Liver (tissue), 9 donors: Measurements from ENCODE around the gene LONRF2. TPM values are rescaled to one million over a fixed set of nuclear protein-coding genes. Genes with fewer than 3 reads are reported as not detected.

ENCODE experiments used
- DNase-seq: peaks from one replicate; pipeline ENCODE4 v3.0.0-alpha.2; 2017; ENCODE audit warnings: low spot score
- H3K27ac ChIP-seq, 2 donors: one replicate each; pipeline ENCODE4 v1.7.0; 2013; ENCODE audit warnings: inconsistent platforms in 2 of 2, low read length in 2 of 2, control low read depth in 1 of 2, low read depth in 1 of 2, mild to moderate bottlenecking in 1 of 2
- H3K27me3 ChIP-seq, 4 donors: one replicate each; pipeline versions ENCODE4 v1.6.1 to v1.7.0; 2013; ENCODE audit warnings: low read length in 3 of 4, inconsistent platforms in 1 of 4, mild to moderate bottlenecking in 1 of 4, moderate library complexity in 1 of 4; ENCODE audit not compliant: control insufficient read depth in 4 of 4, insufficient read depth in 4 of 4
- H3K36me3 ChIP-seq, 4 donors: one replicate each; pipeline versions ENCODE4 v1.6.1 to v1.7.0; 2013; ENCODE audit warnings: low read length in 3 of 4, mild to moderate bottlenecking in 3 of 4, low read depth in 1 of 4, moderate library complexity in 1 of 4; ENCODE audit not compliant: control insufficient read depth in 4 of 4, insufficient read depth in 3 of 4
- H3K4me1 ChIP-seq, 4 donors: one replicate each; pipeline versions ENCODE4 v1.6.1 to v1.7.0; 2013; ENCODE audit warnings: low read length in 3 of 4, mild to moderate bottlenecking in 3 of 4, moderate library complexity in 1 of 4; ENCODE audit not compliant: control insufficient read depth in 4 of 4, insufficient read depth in 4 of 4
- H3K4me3 ChIP-seq, 3 donors: one replicate each; pipeline versions ENCODE4 v1.6.1 to v1.7.0; 2013; ENCODE audit warnings: low read length in 3 of 3, control low read depth in 1 of 3, low read depth in 1 of 3, mild to moderate bottlenecking in 1 of 3
- H3K9ac ChIP-seq, 2 donors: one replicate each; pipeline ENCODE4 v1.7.0; 2013; ENCODE audit warnings: low read length in 2 of 2, mild to moderate bottlenecking in 2 of 2, moderate library complexity in 2 of 2, control low read depth in 1 of 2, low read depth in 1 of 2
- H3K9me3 ChIP-seq, 4 donors: one replicate each; pipeline versions ENCODE4 v1.6.1 to v1.7.0; 2013; ENCODE audit warnings: low read length in 3 of 4; ENCODE audit not compliant: control insufficient read depth in 4 of 4
- ATF3 ChIP-seq: IDR thresholded peaks from 2 replicates; pipeline ENCODE4 v1.6.1; 2016; ENCODE audit warnings: antibody characterized with exemption
- CTCF ChIP-seq: fragments of 150-350 bp; IDR thresholded peaks from 2 replicates; pipeline ENCODE4 v1.5.1; 2017; ENCODE audit warnings: improper control_type of control experiment, low read depth, low read length; ENCODE audit not compliant: missing input control
- EGR1 ChIP-seq, 2 donors: IDR thresholded peaks; 2 replicates each; pipeline ENCODE4 v1.6.1; 2016 to 2018; ENCODE audit warnings: antibody characterized with exemption in 2 of 2, low read depth in 2 of 2
- FOXA1 ChIP-seq: IDR thresholded peaks from 2 replicates; pipeline ENCODE4 v1.6.1; 2016; ENCODE audit warnings: antibody characterized with exemption
- FOXA2 ChIP-seq: IDR thresholded peaks from 2 replicates; pipeline ENCODE4 v1.6.1; 2016; ENCODE audit warnings: antibody characterized with exemption
- GABPA ChIP-seq, 2 donors: IDR thresholded peaks in 1 of 2; conservative IDR thresholded peaks in 1 of 2; 2 replicates each; pipeline ENCODE4 v1.6.1; 2016; ENCODE audit warnings: antibody characterized with exemption in 2 of 2, mild to moderate bottlenecking in 1 of 2, moderate library complexity in 1 of 2
- HNF4A ChIP-seq, 2 donors: conservative IDR thresholded peaks; 2 replicates each; pipeline ENCODE4 v1.6.1; 2016; ENCODE audit warnings: antibody characterized with exemption in 2 of 2, mild to moderate bottlenecking in 2 of 2
- HNF4G ChIP-seq: IDR thresholded peaks from 2 replicates; pipeline ENCODE4 v1.6.1; 2016; ENCODE audit warnings: antibody characterized with exemption
- JUND ChIP-seq, 2 donors: IDR thresholded peaks; 2 replicates each; pipeline ENCODE4 v1.6.1; 2016; ENCODE audit warnings: antibody characterized with exemption in 2 of 2
- MAX ChIP-seq: IDR thresholded peaks from 2 replicates; pipeline ENCODE4 v1.6.1; 2016; ENCODE audit warnings: antibody characterized with exemption
- NR2F2 ChIP-seq: IDR thresholded peaks from 2 replicates; pipeline ENCODE4 v1.6.1; 2016; ENCODE audit warnings: antibody characterized with exemption
- RAD21 ChIP-seq, 2 donors: IDR thresholded peaks; 2 replicates each; pipeline ENCODE4 v1.6.1; 2016; ENCODE audit warnings: antibody characterized with exemption in 2 of 2, mild to moderate bottlenecking in 2 of 2
- RXRA ChIP-seq, 2 donors: IDR thresholded peaks; 2 replicates each; pipeline ENCODE4 v1.6.1; 2017 to 2018; ENCODE audit warnings: antibody characterized with exemption in 2 of 2, mild to moderate bottlenecking in 1 of 2
- SP1 ChIP-seq: IDR thresholded peaks from 2 replicates; pipeline ENCODE4 v1.6.1; 2018; ENCODE audit warnings: antibody characterized with exemption, mild to moderate bottlenecking
- TAF1 ChIP-seq: conservative IDR thresholded peaks from 2 replicates; pipeline ENCODE4 v1.6.1; 2016; ENCODE audit warnings: antibody characterized with exemption, mild to moderate bottlenecking
- YY1 ChIP-seq: IDR thresholded peaks from 2 replicates; pipeline ENCODE4 v1.6.1; 2016; ENCODE audit warnings: antibody characterized with exemption, mild to moderate bottlenecking
- WGBS: extraction: QIAGEN DNeasy Blood & Tissue Kit; methylation state at CpG from one replicate; pipeline ENCODE4 v1.1.7; 2013; 5-methylcytosine and 5-hydroxymethylcytosine counted together
- polyA plus RNA-seq, 2 donors: library from polyadenylated mRNA; stranded (reverse) in 1 of 2; unstranded in 1 of 2; fragments of 200-250 nt in 1 of 2; fragments of >200 nt in 1 of 2; fragmentation: Nextera tagmentation in 1 of 2; extraction: Ambion mirVana in 1 of 2; gene quantifications; one replicate each; pipeline versions ENCODE4 v1.2.1 to v1.2.3, GENCODE V29; 2013 to 2015
- total RNA-seq, 2 donors: library from RNA; depleted of rRNA; stranded (reverse); fragments of >200 nt; gene quantifications; one replicate each; pipeline ENCODE4 v1.2.3, GENCODE V29; 2014
- TF ChIP-seq, protein P1 (sequence below): IDR thresholded peaks from 2 replicates; pipeline ENCODE4 v1.6.1; 2016; ENCODE audit warnings: antibody characterized with exemption, mild to moderate bottlenecking
- TF ChIP-seq, protein P2 (sequence below): IDR thresholded peaks from 2 replicates; pipeline ENCODE4 v1.6.1; 2016; ENCODE audit warnings: antibody characterized with exemption
- donor health status: healthy.
- donor health status: healthy.
- donor health status: healthy.
- donor health status: healthy.
- donor health status: healthy.

LONRF2 gene
- total and polyA plus RNA-seq, 4 donors: 0.06 to 3.7 (median 0.24) TPM

- H3K36me3 ChIP-seq: no peaks in the 10 kb centered on the region
- no peak overlapping the region for H3K9ac ChIP-seq
- DNase-seq: no peak
- no peaks in the 10 kb centered on the region for H3K9me3 ChIP-seq
- H3K27ac ChIP-seq: no peak overlapping the region
- TF ChIP-seq TAF1: no peak
- TF ChIP-seq CTCF: no peak
- no peak for TF ChIP-seq SP1
- no peak for TF ChIP-seq FOXA2
- TF ChIP-seq FOXA1: no peak
- TF ChIP-seq, protein P1, sequence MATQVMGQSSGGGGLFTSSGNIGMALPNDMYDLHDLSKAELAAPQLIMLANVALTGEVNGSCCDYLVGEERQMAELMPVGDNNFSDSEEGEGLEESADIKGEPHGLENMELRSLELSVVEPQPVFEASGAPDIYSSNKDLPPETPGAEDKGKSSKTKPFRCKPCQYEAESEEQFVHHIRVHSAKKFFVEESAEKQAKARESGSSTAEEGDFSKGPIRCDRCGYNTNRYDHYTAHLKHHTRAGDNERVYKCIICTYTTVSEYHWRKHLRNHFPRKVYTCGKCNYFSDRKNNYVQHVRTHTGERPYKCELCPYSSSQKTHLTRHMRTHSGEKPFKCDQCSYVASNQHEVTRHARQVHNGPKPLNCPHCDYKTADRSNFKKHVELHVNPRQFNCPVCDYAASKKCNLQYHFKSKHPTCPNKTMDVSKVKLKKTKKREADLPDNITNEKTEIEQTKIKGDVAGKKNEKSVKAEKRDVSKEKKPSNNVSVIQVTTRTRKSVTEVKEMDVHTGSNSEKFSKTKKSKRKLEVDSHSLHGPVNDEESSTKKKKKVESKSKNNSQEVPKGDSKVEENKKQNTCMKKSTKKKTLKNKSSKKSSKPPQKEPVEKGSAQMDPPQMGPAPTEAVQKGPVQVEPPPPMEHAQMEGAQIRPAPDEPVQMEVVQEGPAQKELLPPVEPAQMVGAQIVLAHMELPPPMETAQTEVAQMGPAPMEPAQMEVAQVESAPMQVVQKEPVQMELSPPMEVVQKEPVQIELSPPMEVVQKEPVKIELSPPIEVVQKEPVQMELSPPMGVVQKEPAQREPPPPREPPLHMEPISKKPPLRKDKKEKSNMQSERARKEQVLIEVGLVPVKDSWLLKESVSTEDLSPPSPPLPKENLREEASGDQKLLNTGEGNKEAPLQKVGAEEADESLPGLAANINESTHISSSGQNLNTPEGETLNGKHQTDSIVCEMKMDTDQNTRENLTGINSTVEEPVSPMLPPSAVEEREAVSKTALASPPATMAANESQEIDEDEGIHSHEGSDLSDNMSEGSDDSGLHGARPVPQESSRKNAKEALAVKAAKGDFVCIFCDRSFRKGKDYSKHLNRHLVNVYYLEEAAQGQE: no peak
- TF ChIP-seq NR2F2: no peak
- no peak for TF ChIP-seq EGR1 (IDR thresholded peaks at IDR 0.05; ENCODE audit: low read depth in 2 of 2)
- no peak for TF ChIP-seq RAD21 (IDR thresholded peaks at IDR 0.05)
- TF ChIP-seq YY1: no peak
- TF ChIP-seq HNF4G: no peak
- TF ChIP-seq JUND (IDR thresholded peaks at IDR 0.05): no peak
- no peak for TF ChIP-seq MAX
- no peak for TF ChIP-seq HNF4A (conservative IDR thresholded peaks at IDR 0.05)
- no peak for TF ChIP-seq ATF3
- TF ChIP-seq GABPA (IDR thresholded peaks at IDR 0.05 in 1 of 2, conservative IDR thresholded peaks at IDR 0.05 in 1 of 2): no peak
- no peaks in the 10 kb centered on the region for H3K27me3 ChIP-seq
- 94% methylated on average over 4 of the region's 4 CpGs for WGBS
- H3K4me3 ChIP-seq: no peak overlapping the region
- no peaks in the 10 kb centered on the region for H3K4me1 ChIP-seq
These were observed 57.6 kb downstream of the LONRF2 start for GRCh38 chr2:100264651-100265050.

DNA sequence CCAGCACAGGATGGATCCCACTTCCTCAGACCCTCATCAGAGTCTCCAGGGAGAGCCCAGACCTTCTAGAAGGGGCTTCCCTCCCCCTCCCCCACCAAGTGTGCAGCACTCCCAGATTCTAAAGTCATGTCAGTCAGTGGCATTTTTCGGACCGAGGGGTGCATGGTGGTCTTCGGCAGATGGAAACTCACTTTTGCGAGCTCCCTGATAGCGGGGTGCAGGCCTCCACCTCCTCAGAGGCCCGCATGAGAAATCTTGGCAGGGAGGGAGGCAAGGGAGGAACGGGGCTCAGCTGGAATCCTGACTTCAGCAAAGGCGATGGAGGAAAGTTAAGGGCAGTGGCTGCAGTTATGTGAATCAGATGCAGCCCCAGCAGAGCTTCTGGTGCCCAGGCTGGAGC is 58.2 kb downstream of the LONRF2 start:
- H3K36me3 ChIP-seq: no peaks in the 10 kb centered on the region
- no peak overlapping the region for H3K27ac ChIP-seq
- H3K27me3 ChIP-seq: no peaks in the 10 kb centered on the region
- no peaks in the 10 kb centered on the region for H3K9me3 ChIP-seq
- no peak for TF ChIP-seq ATF3
- no peak for TF ChIP-seq HNF4A (conservative IDR thresholded peaks at IDR 0.05)
- no peak for TF ChIP-seq EGR1 (IDR thresholded peaks at IDR 0.05; ENCODE audit: low read depth in 2 of 2)
- TF ChIP-seq, protein P2, sequence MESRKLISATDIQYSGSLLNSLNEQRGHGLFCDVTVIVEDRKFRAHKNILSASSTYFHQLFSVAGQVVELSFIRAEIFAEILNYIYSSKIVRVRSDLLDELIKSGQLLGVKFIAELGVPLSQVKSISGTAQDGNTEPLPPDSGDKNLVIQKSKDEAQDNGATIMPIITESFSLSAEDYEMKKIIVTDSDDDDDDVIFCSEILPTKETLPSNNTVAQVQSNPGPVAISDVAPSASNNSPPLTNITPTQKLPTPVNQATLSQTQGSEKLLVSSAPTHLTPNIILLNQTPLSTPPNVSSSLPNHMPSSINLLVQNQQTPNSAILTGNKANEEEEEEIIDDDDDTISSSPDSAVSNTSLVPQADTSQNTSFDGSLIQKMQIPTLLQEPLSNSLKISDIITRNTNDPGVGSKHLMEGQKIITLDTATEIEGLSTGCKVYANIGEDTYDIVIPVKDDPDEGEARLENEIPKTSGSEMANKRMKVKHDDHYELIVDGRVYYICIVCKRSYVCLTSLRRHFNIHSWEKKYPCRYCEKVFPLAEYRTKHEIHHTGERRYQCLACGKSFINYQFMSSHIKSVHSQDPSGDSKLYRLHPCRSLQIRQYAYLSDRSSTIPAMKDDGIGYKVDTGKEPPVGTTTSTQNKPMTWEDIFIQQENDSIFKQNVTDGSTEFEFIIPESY: no peak
- no peak for TF ChIP-seq RAD21 (IDR thresholded peaks at IDR 0.05)
- TF ChIP-seq TAF1: no peak
- TF ChIP-seq RXRA (IDR thresholded peaks at IDR 0.05): no peak
- TF ChIP-seq, protein P1: no peak
- H3K9ac ChIP-seq: no peak overlapping the region
- WGBS: 87% methylated on average over 8 of the region's 8 CpGs
- H3K4me1 ChIP-seq: no peaks in the 10 kb centered on the region
- no peak for DNase-seq
- H3K4me3 ChIP-seq: no peak overlapping the region
